22Rv1 (cell line): ENCODE results near the gene ISCU.

Source experiments
- ZFX ChIP-seq: fragments of 450-650 bp; IDR thresholded peaks from 2 replicates; pipeline ENCODE4 v1.6.1; 2017; ENCODE audit warnings: antibody characterized with exemption, borderline replicate concordance
- TF ChIP-seq, protein P1 (sequence below): fragments of 450-650 bp; IDR thresholded peaks from 2 replicates; pipeline ENCODE4 v1.5.1; 2017; ENCODE audit warnings: mild to moderate bottlenecking

- TF ChIP-seq, protein P1, sequence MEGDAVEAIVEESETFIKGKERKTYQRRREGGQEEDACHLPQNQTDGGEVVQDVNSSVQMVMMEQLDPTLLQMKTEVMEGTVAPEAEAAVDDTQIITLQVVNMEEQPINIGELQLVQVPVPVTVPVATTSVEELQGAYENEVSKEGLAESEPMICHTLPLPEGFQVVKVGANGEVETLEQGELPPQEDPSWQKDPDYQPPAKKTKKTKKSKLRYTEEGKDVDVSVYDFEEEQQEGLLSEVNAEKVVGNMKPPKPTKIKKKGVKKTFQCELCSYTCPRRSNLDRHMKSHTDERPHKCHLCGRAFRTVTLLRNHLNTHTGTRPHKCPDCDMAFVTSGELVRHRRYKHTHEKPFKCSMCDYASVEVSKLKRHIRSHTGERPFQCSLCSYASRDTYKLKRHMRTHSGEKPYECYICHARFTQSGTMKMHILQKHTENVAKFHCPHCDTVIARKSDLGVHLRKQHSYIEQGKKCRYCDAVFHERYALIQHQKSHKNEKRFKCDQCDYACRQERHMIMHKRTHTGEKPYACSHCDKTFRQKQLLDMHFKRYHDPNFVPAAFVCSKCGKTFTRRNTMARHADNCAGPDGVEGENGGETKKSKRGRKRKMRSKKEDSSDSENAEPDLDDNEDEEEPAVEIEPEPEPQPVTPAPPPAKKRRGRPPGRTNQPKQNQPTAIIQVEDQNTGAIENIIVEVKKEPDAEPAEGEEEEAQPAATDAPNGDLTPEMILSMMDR = no peak
- TF ChIP-seq ZFX = no peak
These were observed 3.6 kb downstream of the ISCU start for GRCh38 chr12:108565976-108566375.
